HG02610 (cell line): Measurements from ENCODE around the gene ITPRID1.
A peak's percentile ranks its signal among the peaks of the same experiment; 100 is the strongest.
"Not testable (repeated sequence)": the region's sequence is repeated elsewhere in the genome, so short reads cannot be mapped to it uniquely, and the experiment has no call there.

ENCODE experiments used
- ATAC-seq: cut with Tn5 transposase; IDR thresholded peaks from one replicate; pipeline ENCODE4 v1.9.1; 2021; ENCODE audit warnings: mild to moderate bottlenecking, moderate library complexity; ENCODE audit not compliant: unreplicated experiment

The ITPRID1 gene

GRCh38 chr7:31513790-31514189, at the start of gene ITPRID1:
TSS of gene ITPRID1 (plus strand) at chr7:31514090. CDS start at chr7:31553025, 38,935 bp downstream.
- no peak for ATAC-seq

- ATAC-seq = no peak
Measured at GRCh38 chr7:31464601-31465000, 49.3 kb upstream of the ITPRID1 start.

- ATAC-seq = no peak
Measured at GRCh38 chr7:31465285-31465684, 48.6 kb upstream of the ITPRID1 start.

- no peak for ATAC-seq
Measured at GRCh38 chr7:31466036-31466435, 47.9 kb upstream of the ITPRID1 start.

GRCh38 chr7:31470883-31471282, 43.0 kb upstream of the ITPRID1 start:
- ATAC-seq = not testable (repeated sequence)

GRCh38 chr7:31475368-31475767, 38.5 kb upstream of the ITPRID1 start:
- ATAC-seq = no peak

GRCh38 chr7:31476073-31476745, 37.7 kb upstream of the ITPRID1 start:
- no peak for ATAC-seq

GRCh38 chr7:31476941-31477677, 36.8 kb upstream of the ITPRID1 start:
- ATAC-seq = no peak

- ATAC-seq = no peak
Measured at GRCh38 chr7:31478018-31478417, 35.9 kb upstream of the ITPRID1 start.

- ATAC-seq = peak; percentile 79
Measured at GRCh38 chr7:31478721-31479120, 35.2 kb upstream of the ITPRID1 start.

- no peak for ATAC-seq
Measured at GRCh38 chr7:31487071-31487470, 26.8 kb upstream of the ITPRID1 start.

- no peak for ATAC-seq
Measured at GRCh38 chr7:31487476-31487875, 26.4 kb upstream of the ITPRID1 start.

GRCh38 chr7:31488562-31489203, 25.2 kb upstream of the ITPRID1 start:
- ATAC-seq = peak; percentile 97

GRCh38 chr7:31490796-31491314, 23.0 kb upstream of the ITPRID1 start:
- no peak for ATAC-seq

GRCh38 chr7:31492086-31492485, 21.8 kb upstream of the ITPRID1 start:
- no peak for ATAC-seq

GRCh38 chr7:31493714-31494181, 20.1 kb upstream of the ITPRID1 start:
- no peak for ATAC-seq

- no peak for ATAC-seq
Measured at GRCh38 chr7:31494421-31494820, 19.5 kb upstream of the ITPRID1 start.

- ATAC-seq = no peak
Measured at GRCh38 chr7:31495653-31496052, 18.2 kb upstream of the ITPRID1 start.

GRCh38 chr7:31497516-31497915, 16.4 kb upstream of the ITPRID1 start:
- ATAC-seq = no peak

GRCh38 chr7:31500656-31501055, 13.2 kb upstream of the ITPRID1 start:
- no peak for ATAC-seq

GRCh38 chr7:31508823-31509222, 5.1 kb upstream of the ITPRID1 start:
- ATAC-seq = no peak

GRCh38 chr7:31512166-31512565, 1.7 kb upstream of the ITPRID1 start:
- ATAC-seq = no peak
